ENCODE results near the gene CCDC88B. TPM values are rescaled to one million over a fixed set of nuclear protein-coding genes. Genes with fewer than 3 reads are reported as not detected.

CCDC88B gene
- total and polyA plus RNA-seq, 9 of the 15 experiments (the other 6 are each of a cell fraction or from before 2014, with no cell fraction given), result 0.13 to 18.1 (median 7.9) TPM

DNA sequence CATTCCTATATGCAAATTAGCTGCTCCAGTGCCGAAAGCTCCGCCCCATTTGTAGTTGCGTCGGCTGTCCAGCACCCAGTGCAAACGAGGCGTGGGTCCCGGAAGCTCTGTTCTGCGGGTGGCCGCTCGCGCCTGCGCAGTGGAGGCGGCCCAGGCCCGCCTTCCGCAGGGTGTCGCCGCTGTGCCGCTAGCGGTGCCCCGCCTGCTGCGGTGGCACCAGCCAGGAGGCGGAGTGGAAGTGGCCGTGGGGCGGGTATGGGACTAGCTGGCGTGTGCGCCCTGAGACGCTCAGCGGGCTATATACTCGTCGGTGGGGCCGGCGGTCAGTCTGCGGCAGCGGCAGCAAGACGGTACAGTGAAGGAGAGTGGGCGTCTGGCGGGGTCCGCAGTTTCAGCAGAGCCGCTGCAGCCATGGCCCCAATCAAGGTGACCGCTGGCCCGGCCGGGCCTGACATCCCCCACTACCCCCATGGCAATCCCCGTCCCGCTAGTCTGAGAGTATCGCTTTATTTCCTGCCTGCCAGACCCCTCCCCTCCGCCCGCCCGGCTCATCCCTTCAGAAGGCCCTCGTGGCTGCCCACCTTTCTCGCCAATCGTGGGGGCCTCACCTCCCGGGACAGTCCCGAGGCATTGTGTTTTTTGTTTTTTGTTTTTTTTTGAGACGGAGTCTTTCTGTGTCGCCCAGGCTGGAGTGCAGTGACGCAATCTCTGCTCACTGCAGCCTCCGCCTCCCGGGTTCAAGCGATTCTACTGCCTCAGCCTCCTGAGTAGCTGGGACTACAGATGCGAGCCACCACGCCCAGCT, 21.8 kb upstream of the CCDC88B start, which contains the start of gene PRDX5 (continued):
- TF ChIP-seq, protein P1, sequence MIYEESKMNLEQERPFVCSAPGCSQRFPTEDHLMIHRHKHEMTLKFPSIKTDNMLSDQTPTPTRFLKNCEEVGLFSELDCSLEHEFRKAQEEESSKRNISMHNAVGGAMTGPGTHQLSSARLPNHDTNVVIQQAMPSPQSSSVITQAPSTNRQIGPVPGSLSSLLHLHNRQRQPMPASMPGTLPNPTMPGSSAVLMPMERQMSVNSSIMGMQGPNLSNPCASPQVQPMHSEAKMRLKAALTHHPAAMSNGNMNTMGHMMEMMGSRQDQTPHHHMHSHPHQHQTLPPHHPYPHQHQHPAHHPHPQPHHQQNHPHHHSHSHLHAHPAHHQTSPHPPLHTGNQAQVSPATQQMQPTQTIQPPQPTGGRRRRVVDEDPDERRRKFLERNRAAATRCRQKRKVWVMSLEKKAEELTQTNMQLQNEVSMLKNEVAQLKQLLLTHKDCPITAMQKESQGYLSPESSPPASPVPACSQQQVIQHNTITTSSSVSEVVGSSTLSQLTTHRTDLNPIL (CRISPR knock-in tag; IDR thresholded peaks at IDR 0.05), result no peak
- TF ChIP-seq SIN3B (IDR thresholded peaks at IDR 0.05; ENCODE audit: low read depth) (0 out of 2 replicates have a peak, but pooled peaks have one; percentile 40), IFI16 (CRISPR knock-in tag; IDR thresholded peaks at IDR 0.05) (no peak), SMARCA4 (IDR thresholded peaks at IDR 0.05) (peak; percentile 42; the same call in 1 of the 2 replicates), ZBTB2 (IDR thresholded peaks at IDR 0.05) (peak; percentile 93), POLR2G (IDR thresholded peaks at IDR 0.05; ENCODE audit: low read depth, low read length) (peak; percentile 88), NFIX (CRISPR knock-in tag; IDR thresholded peaks at IDR 0.05; ENCODE audit: low read depth) (no peak), FOXJ3 (CRISPR knock-in tag; IDR thresholded peaks at IDR 0.05) (no peak), TEAD1 (CRISPR knock-in tag; IDR thresholded peaks at IDR 0.05) (0 out of 4 replicates have a peak, but pooled peaks of 1 of the 2 experiments have one; percentile 48), ZNF134 (CRISPR knock-in tag; conservative IDR thresholded peaks at IDR 0.05) (0 out of 2 replicates have a peak, but pooled peaks have one; percentile 5), GATAD2B (IDR thresholded peaks at IDR 0.05; ENCODE audit: borderline replicate concordance) (peak; percentile 46; the same call in 1 of the 2 replicates), DMBX1 (CRISPR knock-in tag; IDR thresholded peaks at IDR 0.05; ENCODE audit: borderline replicate concordance) (no peak), FOXA1 (IDR thresholded peaks at IDR 0.05; ENCODE audit: borderline replicate concordance) (no peak), STAG1 (CRISPR knock-in tag; IDR thresholded peaks at IDR 0.05; ENCODE audit: borderline replicate concordance) (no peak), ZC3H11A (IDR thresholded peaks at IDR 0.05; ENCODE audit: low read depth, low read length) (peak; percentile 53; the same call in 1 of the 2 replicates), PURB (CRISPR knock-in tag; IDR thresholded peaks at IDR 0.05; ENCODE audit: low read depth) (no peak), LCOR (CRISPR knock-in tag; IDR thresholded peaks at IDR 0.05) (no peak), PCBP1 (IDR thresholded peaks at IDR 0.05; ENCODE audit: low read depth, low read length, poor library complexity, severe bottlenecking) (no peak), SMARCE1 (IDR thresholded peaks at IDR 0.05) (peak; percentile 55), ZNF766 (CRISPR knock-in tag; conservative IDR thresholded peaks at IDR 0.05) (no peak), FOXM1 (IDR thresholded peaks at IDR 0.05; ENCODE audit: low read depth) (no peak), FOXM1 (CRISPR knock-in tag; IDR thresholded peaks at IDR 0.05; ENCODE audit: low read depth) (peak; percentile 30; the same call in 1 of the 2 replicates)
- TF ChIP-seq, protein P2, sequence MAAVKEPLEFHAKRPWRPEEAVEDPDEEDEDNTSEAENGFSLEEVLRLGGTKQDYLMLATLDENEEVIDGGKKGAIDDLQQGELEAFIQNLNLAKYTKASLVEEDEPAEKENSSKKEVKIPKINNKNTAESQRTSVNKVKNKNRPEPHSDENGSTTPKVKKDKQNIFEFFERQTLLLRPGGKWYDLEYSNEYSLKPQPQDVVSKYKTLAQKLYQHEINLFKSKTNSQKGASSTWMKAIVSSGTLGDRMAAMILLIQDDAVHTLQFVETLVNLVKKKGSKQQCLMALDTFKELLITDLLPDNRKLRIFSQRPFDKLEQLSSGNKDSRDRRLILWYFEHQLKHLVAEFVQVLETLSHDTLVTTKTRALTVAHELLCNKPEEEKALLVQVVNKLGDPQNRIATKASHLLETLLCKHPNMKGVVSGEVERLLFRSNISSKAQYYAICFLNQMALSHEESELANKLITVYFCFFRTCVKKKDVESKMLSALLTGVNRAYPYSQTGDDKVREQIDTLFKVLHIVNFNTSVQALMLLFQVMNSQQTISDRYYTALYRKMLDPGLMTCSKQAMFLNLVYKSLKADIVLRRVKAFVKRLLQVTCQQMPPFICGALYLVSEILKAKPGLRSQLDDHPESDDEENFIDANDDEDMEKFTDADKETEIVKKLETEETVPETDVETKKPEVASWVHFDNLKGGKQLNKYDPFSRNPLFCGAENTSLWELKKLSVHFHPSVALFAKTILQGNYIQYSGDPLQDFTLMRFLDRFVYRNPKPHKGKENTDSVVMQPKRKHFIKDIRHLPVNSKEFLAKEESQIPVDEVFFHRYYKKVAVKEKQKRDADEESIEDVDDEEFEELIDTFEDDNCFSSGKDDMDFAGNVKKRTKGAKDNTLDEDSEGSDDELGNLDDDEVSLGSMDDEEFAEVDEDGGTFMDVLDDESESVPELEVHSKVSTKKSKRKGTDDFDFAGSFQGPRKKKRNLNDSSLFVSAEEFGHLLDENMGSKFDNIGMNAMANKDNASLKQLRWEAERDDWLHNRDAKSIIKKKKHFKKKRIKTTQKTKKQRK (IDR thresholded peaks at IDR 0.05; ENCODE audit: borderline replicate concordance, low read depth, low read length), result no peak
